Prostate gland (tissue), 2 donors: ENCODE data around the gene DPP10.

Experiments used
- POLR2A ChIP-seq: fragments of 450-650 bp; IDR thresholded peaks from one replicate; pipeline ENCODE4 v1.6.1; 2016; ENCODE audit warnings: antibody characterized with exemption, mild to moderate bottlenecking
- POLR2AphosphoS5 ChIP-seq: sonication (generic); formaldehyde crosslinking; IDR thresholded peaks from one replicate; pipeline ENCODE4 v1.6.1; 2017; ENCODE audit warnings: antibody characterized with exemption
- TF ChIP-seq, protein P1 (sequence below), 4 experiments: fragments of 200-600 bp in 2 of 4; fragments of 450-650 bp in 2 of 4; sonication (generic) in 2 of 4; IDR thresholded peaks; 1 replicate in 3 of 4; 2 replicates in 1 of 4; pipeline ENCODE4 v1.5.1; 2016 to 2019; ENCODE audit warnings: antibody characterized with exemption in 4 of 4, mild to moderate bottlenecking in 2 of 4, moderate library complexity in 2 of 4

DNA sequence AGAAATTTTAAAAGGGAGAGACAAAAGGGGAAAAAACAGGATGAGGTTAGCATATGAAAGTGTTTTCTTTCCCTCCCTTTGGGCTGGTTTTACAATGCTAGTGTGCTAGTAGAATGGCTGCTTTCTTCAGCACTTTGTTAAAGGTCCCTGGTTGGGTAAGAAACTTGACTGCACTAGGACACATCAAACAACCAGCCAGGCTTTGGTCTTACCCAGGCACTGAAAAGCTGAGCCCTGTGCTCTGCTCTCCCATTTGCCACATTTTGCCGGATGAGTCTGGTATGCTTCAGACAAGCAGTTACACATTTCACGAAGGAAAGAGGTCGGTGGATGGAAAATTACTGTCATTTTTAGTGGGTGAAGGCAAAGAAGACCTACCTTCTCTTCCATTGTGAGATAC lies 242.0 kb downstream of the DPP10 start:
- TF ChIP-seq, protein P1, sequence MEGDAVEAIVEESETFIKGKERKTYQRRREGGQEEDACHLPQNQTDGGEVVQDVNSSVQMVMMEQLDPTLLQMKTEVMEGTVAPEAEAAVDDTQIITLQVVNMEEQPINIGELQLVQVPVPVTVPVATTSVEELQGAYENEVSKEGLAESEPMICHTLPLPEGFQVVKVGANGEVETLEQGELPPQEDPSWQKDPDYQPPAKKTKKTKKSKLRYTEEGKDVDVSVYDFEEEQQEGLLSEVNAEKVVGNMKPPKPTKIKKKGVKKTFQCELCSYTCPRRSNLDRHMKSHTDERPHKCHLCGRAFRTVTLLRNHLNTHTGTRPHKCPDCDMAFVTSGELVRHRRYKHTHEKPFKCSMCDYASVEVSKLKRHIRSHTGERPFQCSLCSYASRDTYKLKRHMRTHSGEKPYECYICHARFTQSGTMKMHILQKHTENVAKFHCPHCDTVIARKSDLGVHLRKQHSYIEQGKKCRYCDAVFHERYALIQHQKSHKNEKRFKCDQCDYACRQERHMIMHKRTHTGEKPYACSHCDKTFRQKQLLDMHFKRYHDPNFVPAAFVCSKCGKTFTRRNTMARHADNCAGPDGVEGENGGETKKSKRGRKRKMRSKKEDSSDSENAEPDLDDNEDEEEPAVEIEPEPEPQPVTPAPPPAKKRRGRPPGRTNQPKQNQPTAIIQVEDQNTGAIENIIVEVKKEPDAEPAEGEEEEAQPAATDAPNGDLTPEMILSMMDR (IDR thresholded peaks at IDR 0.05) = no peak
- TF ChIP-seq POLR2A (no peak), POLR2AphosphoS5 (no peak)
